IMR-90 (cell line): ENCODE data around the gene POU2F2. TPM values are rescaled to one million over a fixed set of nuclear protein-coding genes. Genes with fewer than 3 reads are reported as not detected.

ENCODE experiments used
- ATAC-seq: fragments of 200-7000 bp; cut with Tn5 transposase; 2 replicates; pipeline ENCODE4 v1.9.1; 2020; ENCODE audit warnings: low read depth, mild to moderate bottlenecking, moderate library complexity
- BruUV-seq: library from RNA; stranded (reverse); fragments of 400-500 nt; replicated peaks from 2 replicates; lab custom pipeline; 2021; lab: Mats Ljungman, UMichigan
- CTCF ChIA-PET: fragments of 300-600 bp; formaldehyde crosslinking; extraction: SDS; loops from one replicate; lab custom pipeline; 2021; ENCODE audit warnings: antibody characterized with exemption; lab: Yijun Ruan, JAX
- POLR2A ChIA-PET: fragments of 300-600 bp; sonication (Branson Sonifier 250); formaldehyde crosslinking; loops from one replicate; lab custom pipeline; 2022; ENCODE audit warnings: antibody characterized with exemption; ENCODE audit not compliant: unreplicated experiment; lab: Charles Lee
- DNase-seq: peaks from one replicate; pipeline ENCODE4 v3.0.0; 2013
- H2AFZ ChIP-seq: replicated peaks from 2 replicates; pipeline ENCODE3; 2013; ENCODE audit warnings: low read length, mild to moderate bottlenecking; ENCODE audit not compliant: poor library complexity
- H2AK5ac ChIP-seq: 2 replicates; pipeline ENCODE4 v1.6.1; 2013; ENCODE audit warnings: low read depth, low read length, inconsistent platforms
- H2AK9ac ChIP-seq: replicated peaks from 2 replicates; pipeline ENCODE3; 2013; ENCODE audit warnings: mild to moderate bottlenecking, low read depth, low read length, moderate library complexity; ENCODE audit not compliant: poor library complexity
- H2BK120ac ChIP-seq: 2 replicates; pipeline ENCODE4 v1.6.1; 2013; ENCODE audit warnings: low read depth, low read length, inconsistent platforms
- H2BK15ac ChIP-seq: 3 replicates; pipeline ENCODE4 v1.6.1; 2013; ENCODE audit warnings: low read depth, low read length, inconsistent platforms
- H2BK20ac ChIP-seq: 2 replicates; pipeline ENCODE4 v1.6.1; 2013; ENCODE audit warnings: low read depth, mild to moderate bottlenecking, inconsistent platforms, low read length, moderate library complexity
- H2BK5ac ChIP-seq: 2 replicates; pipeline ENCODE4 v1.6.1; 2013; ENCODE audit warnings: mild to moderate bottlenecking, low read depth, low read length, inconsistent platforms; ENCODE audit not compliant: poor library complexity, severe bottlenecking
- H3K14ac ChIP-seq: replicated peaks from 2 replicates; pipeline ENCODE4 v1.6.1; 2013; ENCODE audit warnings: low read depth, low read length, inconsistent platforms
- H3K18ac ChIP-seq: 2 replicates; pipeline ENCODE4 v1.6.1; 2013; ENCODE audit warnings: low read depth, low read length, control low read depth
- H3K23ac ChIP-seq: 2 replicates; pipeline ENCODE4 v1.6.1; 2013; ENCODE audit warnings: low read depth, low read length, inconsistent platforms
- H3K27ac ChIP-seq: 2 replicates; pipeline ENCODE4 v1.5.1; 2013; ENCODE audit warnings: mild to moderate bottlenecking, control low read depth, low read length; ENCODE audit not compliant: insufficient read depth
- H3K27me3 ChIP-seq: 2 replicates; pipeline ENCODE4 v1.6.1; 2013; ENCODE audit warnings: low read length; ENCODE audit not compliant: control insufficient read depth, insufficient read depth
- H3K36me3 ChIP-seq: 2 replicates; pipeline ENCODE4 v1.6.1; 2013; ENCODE audit warnings: low read length, mixed read lengths; ENCODE audit not compliant: control insufficient read depth, insufficient read depth
- H3K4ac ChIP-seq: 2 replicates; pipeline ENCODE4 v1.6.1; 2013; ENCODE audit warnings: low read depth, low read length, inconsistent platforms
- H3K4me1 ChIP-seq: 2 replicates; pipeline ENCODE4 v1.6.1; 2013; ENCODE audit warnings: low read length, mixed read lengths; ENCODE audit not compliant: control insufficient read depth, insufficient read depth
- H3K4me2 ChIP-seq: 2 replicates; pipeline ENCODE4 v1.6.1; 2013; ENCODE audit warnings: low read depth, mild to moderate bottlenecking, control low read depth, low read length, moderate library complexity
- H3K4me3 ChIP-seq: 2 replicates; pipeline ENCODE4 v1.5.1; 2013; ENCODE audit warnings: low read depth, mild to moderate bottlenecking, control low read depth, low read length, moderate library complexity; ENCODE audit not compliant: insufficient read depth
- H3K56ac ChIP-seq: 2 replicates; pipeline ENCODE4 v1.6.1; 2013; ENCODE audit warnings: low read length, inconsistent platforms; ENCODE audit not compliant: insufficient read depth; ENCODE audit errors: extremely low read depth
- H3K79me1 ChIP-seq, 2 experiments: 2 replicates each; pipeline ENCODE4 v1.6.1; 2013; ENCODE audit warnings: low read length in 2 of 2, inconsistent platforms in 1 of 2, low read depth in 1 of 2
- H3K9ac ChIP-seq: 2 replicates; pipeline ENCODE4 v1.6.1; 2013; ENCODE audit warnings: low read depth, low read length, control low read depth
- H3K9me1 ChIP-seq: 2 replicates; pipeline ENCODE4 v1.6.1; 2013; ENCODE audit warnings: low read length, inconsistent platforms; ENCODE audit not compliant: insufficient read depth
- H3K9me3 ChIP-seq: 2 replicates; pipeline ENCODE4 v1.6.1; 2013; ENCODE audit warnings: low read length; ENCODE audit not compliant: control insufficient read depth, insufficient read depth
- H4K20me1 ChIP-seq: 2 replicates; pipeline ENCODE4 v1.6.1; 2013; ENCODE audit warnings: low read length, inconsistent platforms; ENCODE audit not compliant: insufficient read depth
- H4K5ac ChIP-seq: 2 replicates; pipeline ENCODE4 v1.6.1; 2013; ENCODE audit warnings: mild to moderate bottlenecking, low read depth, low read length, control low read depth
- H4K8ac ChIP-seq, 2 experiments: 2 replicates each; pipeline ENCODE4 v1.6.1; 2013; ENCODE audit warnings: low read depth in 2 of 2, low read length in 2 of 2, control low read depth in 1 of 2, inconsistent platforms in 1 of 2
- H4K91ac ChIP-seq: 2 replicates; pipeline ENCODE4 v1.6.1; 2013; ENCODE audit warnings: low read depth, low read length, inconsistent platforms; ENCODE audit not compliant: insufficient read depth
- BHLHE40 ChIP-seq: fragments of 150-350 bp; IDR thresholded peaks from 2 replicates; pipeline ENCODE4 v1.6.1; 2016; ENCODE audit warnings: mild to moderate bottlenecking, low read depth, low read length
- CEBPB ChIP-seq: IDR thresholded peaks from 2 replicates; pipeline ENCODE4 v1.6.1; 2012; ENCODE audit warnings: low read depth, low read length, improper control_type of control experiment
- CHD1 ChIP-seq: IDR thresholded peaks from 2 replicates; pipeline ENCODE4 v1.6.1; 2012; ENCODE audit warnings: low read depth, low read length, improper control_type of control experiment
- CTCF ChIP-seq: conservative IDR thresholded peaks from 2 replicates; pipeline ENCODE4 v1.5.1; 2012; ENCODE audit warnings: mild to moderate bottlenecking, low read depth, low read length, improper control_type of control experiment
- ELK1 ChIP-seq: fragments of 150-350 bp; IDR thresholded peaks from 2 replicates; pipeline ENCODE4 v1.6.1; 2016; ENCODE audit warnings: low read depth, mild to moderate bottlenecking, low read length, moderate library complexity, borderline replicate concordance
- FOS ChIP-seq: fragments of 150-350 bp; IDR thresholded peaks from 2 replicates; pipeline ENCODE4 v1.6.1; 2016; ENCODE audit warnings: low read depth, low read length
- MAFK ChIP-seq: IDR thresholded peaks from 2 replicates; pipeline ENCODE4 v1.6.1; 2012; ENCODE audit warnings: low read depth, low read length, improper control_type of control experiment
- MAZ ChIP-seq: IDR thresholded peaks from 2 replicates; pipeline ENCODE4 v1.6.1; 2012; ENCODE audit warnings: low read depth, mild to moderate bottlenecking, low read length, improper control_type of control experiment, moderate library complexity, borderline replicate concordance
- MXI1 ChIP-seq: IDR thresholded peaks from 2 replicates; pipeline ENCODE4 v1.6.1; 2012; ENCODE audit warnings: low read depth, mild to moderate bottlenecking, low read length, moderate library complexity, borderline replicate concordance
- NFE2L2 ChIP-seq: fragments of 150-350 bp; IDR thresholded peaks from 2 replicates; pipeline ENCODE4 v1.6.1; 2016; ENCODE audit warnings: low read depth, mild to moderate bottlenecking, low read length
- POLR2A ChIP-seq: IDR thresholded peaks from 2 replicates; pipeline ENCODE4 v1.6.1; 2012; ENCODE audit warnings: mild to moderate bottlenecking, low read depth, low read length
- RAD21 ChIP-seq: IDR thresholded peaks from 2 replicates; pipeline ENCODE4 v1.6.1; 2012; ENCODE audit warnings: low read length, improper control_type of control experiment
- RCOR1 ChIP-seq: IDR thresholded peaks from 2 replicates; pipeline ENCODE4 v1.6.1; 2012; ENCODE audit warnings: mild to moderate bottlenecking, low read length, improper control_type of control experiment; ENCODE audit not compliant: insufficient replicate concordance
- RFX5 ChIP-seq: IDR thresholded peaks from 2 replicates; pipeline ENCODE4 v1.8.0; 2012; ENCODE audit warnings: low read depth, mild to moderate bottlenecking, low read length, moderate library complexity
- SMC3 ChIP-seq: fragments of 150-350 bp; IDR thresholded peaks from 2 replicates; pipeline ENCODE4 v1.6.1; 2016; ENCODE audit warnings: low read depth, mild to moderate bottlenecking, antibody characterized with exemption, low read length, moderate library complexity
- USF2 ChIP-seq: fragments of 150-350 bp; IDR thresholded peaks from 2 replicates; pipeline ENCODE4 v1.6.1; 2017; ENCODE audit warnings: mild to moderate bottlenecking, antibody characterized with exemption, low read length, low read depth
- WGBS, 2 experiments: methylation state at CpG; one replicate each; pipeline versions ENCODE4 v1.1.5 to v1.1.7; 2013; ENCODE audit warnings: missing lambda C conversion rate in 2 of 2; ENCODE audit not compliant: insufficient read length in 1 of 2; ENCODE audit errors: extremely low coverage in 2 of 2; 5-methylcytosine and 5-hydroxymethylcytosine counted together
- dilution Hi-C: fragments of 300-500 bp; cut with HindIII; formaldehyde crosslinking; loops from one replicate; pipeline ENCODE4 v1.14.3; 2018; ENCODE audit warnings: low sequenced_read_pairs; ENCODE audit not compliant: unreplicated experiment
- in situ Hi-C: fragments of 300-500 bp; cut with MboI; formaldehyde crosslinking; loops from 3 replicates; pipeline ENCODE4 v1.14.3; 2019; ENCODE audit warnings: low sequenced_read_pairs, inconsistent platforms, mixed read lengths
- intact Hi-C: fragments of 100-400 bp; cut with micrococcal nuclease; formaldehyde crosslinking; loops from 2 replicates; pipeline ENCODE4 v1.10.0; 2022
- polyA plus RNA-seq, 3 experiments: library from polyadenylated mRNA; depleted of rRNA; stranded (reverse); fragments of >200 nt; gene quantifications; 2 replicates each; pipeline ENCODE4 v1.2.3, GENCODE V29; 2012; ENCODE audit warnings: low replicate concordance in 1 of 3
- total RNA-seq: library from RNA; depleted of rRNA; stranded (reverse); fragments of >200 nt; gene quantifications from 2 replicates; pipeline ENCODE4 v1.2.3, GENCODE V29; 2012

Gene POU2F2
- total and polyA plus RNA-seq, 2 of the 4 experiments (the other 2 are of a cell fraction): 0.54 to 5.0 TPM

DNA sequence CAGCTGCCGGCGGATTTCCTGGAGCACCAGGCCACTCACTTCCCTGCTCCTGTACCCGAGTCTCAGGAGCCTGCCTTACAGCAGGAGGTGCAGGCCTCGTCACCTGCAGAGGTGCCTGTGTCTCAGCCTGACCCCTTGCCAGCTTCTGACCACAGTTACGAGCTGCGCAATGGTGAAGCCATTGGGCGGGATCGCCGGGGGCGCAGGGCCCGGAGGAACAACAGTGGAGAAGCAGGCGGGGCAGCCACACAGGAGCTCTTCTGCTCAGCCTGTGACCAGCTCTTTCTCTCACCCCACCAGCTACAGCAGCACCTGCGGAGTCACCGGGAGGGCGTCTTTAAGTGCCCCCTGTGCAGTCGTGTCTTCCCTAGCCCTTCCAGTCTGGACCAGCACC lies 53.0 kb downstream of the POU2F2 start:
- Histone ChIP-seq H3K18ac (no peak overlapping the region), H2BK5ac (no peak overlapping the region), H4K20me1 (peaks cover 61% of the 10 kb centered on the region), H2AK5ac (no peak overlapping the region), H3K4me2 (no peak overlapping the region), H4K91ac (no peak overlapping the region), H2BK15ac (no peak overlapping the region), H3K56ac (no peak overlapping the region), H3K4me3 (no peak overlapping the region), H3K9ac (no peak overlapping the region), H3K14ac (no peak overlapping the region), H3K27me3 (no peaks in the 10 kb centered on the region), H2BK120ac (no peak overlapping the region), H2BK20ac (no peak overlapping the region), H3K79me1 (peaks cover 29 to 79% of the 10 kb centered on the region in 2 experiments), H3K9me3 (no peaks in the 10 kb centered on the region), H3K9me1 (peaks cover 25% of the 10 kb centered on the region), H3K36me3 (peaks cover 40% of the 10 kb centered on the region), H4K5ac (no peak overlapping the region), H3K4ac (no peak overlapping the region), H2AK9ac (no peak overlapping the region), H3K4me1 (peaks cover 9% of the 10 kb centered on the region), H3K27ac (no peak overlapping the region), H3K23ac (no peak overlapping the region), H2AFZ (no peak overlapping the region), H4K8ac (no peak overlapping the region)
- CTCF ChIA-PET: no interaction called here
- intact Hi-C loops: no loop called here
- POLR2A ChIA-PET: no interaction called here
- BruUV-seq: no TSS peak
- 93% methylated on average over 9 of the region's 16 CpGs; no CpG with 5 or more reads in 1 of the 2 experiments for WGBS, 2 experiments
- no peak for DNase-seq
- no peak for ATAC-seq
- dilution Hi-C loops: no loop called here
- TF ChIP-seq SMC3: no peak
- no peak for TF ChIP-seq FOS
- no peak for TF ChIP-seq MAFK
- no peak for TF ChIP-seq CTCF
- no peak for TF ChIP-seq CEBPB
- no peak for TF ChIP-seq CHD1
- TF ChIP-seq MXI1: no peak
- no peak for TF ChIP-seq RAD21
- TF ChIP-seq MAZ: no peak
- TF ChIP-seq RCOR1: no peak
- no peak for TF ChIP-seq POLR2A
- no peak for TF ChIP-seq USF2
- no peak for TF ChIP-seq RFX5
- no peak for TF ChIP-seq ELK1
- TF ChIP-seq NFE2L2: no peak
- TF ChIP-seq BHLHE40: no peak
- in situ Hi-C loops: no loop called here
